ENCODE measurements around the gene IRAK1.

- TF ChIP-seq, protein P1, sequence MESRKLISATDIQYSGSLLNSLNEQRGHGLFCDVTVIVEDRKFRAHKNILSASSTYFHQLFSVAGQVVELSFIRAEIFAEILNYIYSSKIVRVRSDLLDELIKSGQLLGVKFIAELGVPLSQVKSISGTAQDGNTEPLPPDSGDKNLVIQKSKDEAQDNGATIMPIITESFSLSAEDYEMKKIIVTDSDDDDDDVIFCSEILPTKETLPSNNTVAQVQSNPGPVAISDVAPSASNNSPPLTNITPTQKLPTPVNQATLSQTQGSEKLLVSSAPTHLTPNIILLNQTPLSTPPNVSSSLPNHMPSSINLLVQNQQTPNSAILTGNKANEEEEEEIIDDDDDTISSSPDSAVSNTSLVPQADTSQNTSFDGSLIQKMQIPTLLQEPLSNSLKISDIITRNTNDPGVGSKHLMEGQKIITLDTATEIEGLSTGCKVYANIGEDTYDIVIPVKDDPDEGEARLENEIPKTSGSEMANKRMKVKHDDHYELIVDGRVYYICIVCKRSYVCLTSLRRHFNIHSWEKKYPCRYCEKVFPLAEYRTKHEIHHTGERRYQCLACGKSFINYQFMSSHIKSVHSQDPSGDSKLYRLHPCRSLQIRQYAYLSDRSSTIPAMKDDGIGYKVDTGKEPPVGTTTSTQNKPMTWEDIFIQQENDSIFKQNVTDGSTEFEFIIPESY (IDR thresholded peaks at IDR 0.05), result no peak
- TF ChIP-seq, protein P2, sequence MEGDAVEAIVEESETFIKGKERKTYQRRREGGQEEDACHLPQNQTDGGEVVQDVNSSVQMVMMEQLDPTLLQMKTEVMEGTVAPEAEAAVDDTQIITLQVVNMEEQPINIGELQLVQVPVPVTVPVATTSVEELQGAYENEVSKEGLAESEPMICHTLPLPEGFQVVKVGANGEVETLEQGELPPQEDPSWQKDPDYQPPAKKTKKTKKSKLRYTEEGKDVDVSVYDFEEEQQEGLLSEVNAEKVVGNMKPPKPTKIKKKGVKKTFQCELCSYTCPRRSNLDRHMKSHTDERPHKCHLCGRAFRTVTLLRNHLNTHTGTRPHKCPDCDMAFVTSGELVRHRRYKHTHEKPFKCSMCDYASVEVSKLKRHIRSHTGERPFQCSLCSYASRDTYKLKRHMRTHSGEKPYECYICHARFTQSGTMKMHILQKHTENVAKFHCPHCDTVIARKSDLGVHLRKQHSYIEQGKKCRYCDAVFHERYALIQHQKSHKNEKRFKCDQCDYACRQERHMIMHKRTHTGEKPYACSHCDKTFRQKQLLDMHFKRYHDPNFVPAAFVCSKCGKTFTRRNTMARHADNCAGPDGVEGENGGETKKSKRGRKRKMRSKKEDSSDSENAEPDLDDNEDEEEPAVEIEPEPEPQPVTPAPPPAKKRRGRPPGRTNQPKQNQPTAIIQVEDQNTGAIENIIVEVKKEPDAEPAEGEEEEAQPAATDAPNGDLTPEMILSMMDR (IDR thresholded peaks at IDR 0.05 in 2 of 3, conservative IDR thresholded peaks at IDR 0.05 in 1 of 3; ENCODE audit: control insufficient read depth in 2 of 3, extremely low read depth in 1 of 3, insufficient read depth in 1 of 3, low read depth in 3 of 3, low read length in 3 of 3), result no peak
- TF ChIP-seq CREB1 (IDR thresholded peaks at IDR 0.05; ENCODE audit: low read depth) (no peak), SKIL (IDR thresholded peaks at IDR 0.05; ENCODE audit: low read depth, poor library complexity, severe bottlenecking) (no peak), MYC (IDR thresholded peaks at IDR 0.05; ENCODE audit: insufficient read depth, insufficient read length, insufficient replicate concordance, low read length, severe bottlenecking) (no peak), GABPA (IDR thresholded peaks at IDR 0.05; ENCODE audit: low read depth) (no peak), EZH2 (IDR thresholded peaks at IDR 0.05; ENCODE audit: borderline replicate concordance, control insufficient read depth, low read depth, low read length) (no peak), NBN (IDR thresholded peaks at IDR 0.05) (no peak), CHD2 (IDR thresholded peaks at IDR 0.05; ENCODE audit: borderline replicate concordance, low read depth, low read length) (no peak), ZNF274 (IDR thresholded peaks at IDR 0.05; ENCODE audit: insufficient read depth, insufficient read length) (no peak), BHLHE40 (IDR thresholded peaks at IDR 0.05; ENCODE audit: borderline replicate concordance in 1 of 2, low read depth in 2 of 2, low read length in 1 of 2) (no peak)
- TF ChIP-seq, protein P3, sequence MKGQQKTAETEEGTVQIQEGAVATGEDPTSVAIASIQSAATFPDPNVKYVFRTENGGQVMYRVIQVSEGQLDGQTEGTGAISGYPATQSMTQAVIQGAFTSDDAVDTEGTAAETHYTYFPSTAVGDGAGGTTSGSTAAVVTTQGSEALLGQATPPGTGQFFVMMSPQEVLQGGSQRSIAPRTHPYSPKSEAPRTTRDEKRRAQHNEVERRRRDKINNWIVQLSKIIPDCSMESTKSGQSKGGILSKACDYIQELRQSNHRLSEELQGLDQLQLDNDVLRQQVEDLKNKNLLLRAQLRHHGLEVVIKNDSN (IDR thresholded peaks at IDR 0.05; ENCODE audit: borderline replicate concordance, extremely low read length, insufficient read depth, low read depth, low read length), result no peak
- TF ChIP-seq, protein P4, sequence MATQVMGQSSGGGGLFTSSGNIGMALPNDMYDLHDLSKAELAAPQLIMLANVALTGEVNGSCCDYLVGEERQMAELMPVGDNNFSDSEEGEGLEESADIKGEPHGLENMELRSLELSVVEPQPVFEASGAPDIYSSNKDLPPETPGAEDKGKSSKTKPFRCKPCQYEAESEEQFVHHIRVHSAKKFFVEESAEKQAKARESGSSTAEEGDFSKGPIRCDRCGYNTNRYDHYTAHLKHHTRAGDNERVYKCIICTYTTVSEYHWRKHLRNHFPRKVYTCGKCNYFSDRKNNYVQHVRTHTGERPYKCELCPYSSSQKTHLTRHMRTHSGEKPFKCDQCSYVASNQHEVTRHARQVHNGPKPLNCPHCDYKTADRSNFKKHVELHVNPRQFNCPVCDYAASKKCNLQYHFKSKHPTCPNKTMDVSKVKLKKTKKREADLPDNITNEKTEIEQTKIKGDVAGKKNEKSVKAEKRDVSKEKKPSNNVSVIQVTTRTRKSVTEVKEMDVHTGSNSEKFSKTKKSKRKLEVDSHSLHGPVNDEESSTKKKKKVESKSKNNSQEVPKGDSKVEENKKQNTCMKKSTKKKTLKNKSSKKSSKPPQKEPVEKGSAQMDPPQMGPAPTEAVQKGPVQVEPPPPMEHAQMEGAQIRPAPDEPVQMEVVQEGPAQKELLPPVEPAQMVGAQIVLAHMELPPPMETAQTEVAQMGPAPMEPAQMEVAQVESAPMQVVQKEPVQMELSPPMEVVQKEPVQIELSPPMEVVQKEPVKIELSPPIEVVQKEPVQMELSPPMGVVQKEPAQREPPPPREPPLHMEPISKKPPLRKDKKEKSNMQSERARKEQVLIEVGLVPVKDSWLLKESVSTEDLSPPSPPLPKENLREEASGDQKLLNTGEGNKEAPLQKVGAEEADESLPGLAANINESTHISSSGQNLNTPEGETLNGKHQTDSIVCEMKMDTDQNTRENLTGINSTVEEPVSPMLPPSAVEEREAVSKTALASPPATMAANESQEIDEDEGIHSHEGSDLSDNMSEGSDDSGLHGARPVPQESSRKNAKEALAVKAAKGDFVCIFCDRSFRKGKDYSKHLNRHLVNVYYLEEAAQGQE (IDR thresholded peaks at IDR 0.05; ENCODE audit: low read depth, low read length), result no peak
These were observed 10.6 kb upstream of the IRAK1 start for GRCh38 chrX:154030266-154030665.
